SK-N-SH treated with all-trans-retinoic acid at 6 μM for 48 hours (cell line): Measurements from ENCODE around the gene PYGL.

Source experiments
- ATAC-seq: fragments of 200-7000 bp; cut with Tn5 transposase; 3 replicates; pipeline ENCODE4 v1.9.1; 2020; ENCODE audit warnings: mild to moderate bottlenecking, moderate library complexity
- ARNTL ChIP-seq: fragments of 450-650 bp; formaldehyde crosslinking; IDR thresholded peaks from 2 replicates; pipeline ENCODE4 v1.5.0; 2020; ENCODE audit warnings: low read depth, mild to moderate bottlenecking, moderate library complexity, borderline replicate concordance
- BACH2 ChIP-seq: fragments of 250-450 bp; sonication (Bioruptor Pico); IDR thresholded peaks from 2 replicates; pipeline ENCODE4 v1.9.0; 2021; ENCODE audit warnings: mild to moderate bottlenecking, borderline replicate concordance
- CSDC2 ChIP-seq: fragments of 250-450 bp; sonication (Bioruptor Pico); IDR thresholded peaks from 2 replicates; pipeline ENCODE4 v1.5.0; 2020; ENCODE audit warnings: mild to moderate bottlenecking, moderate library complexity
- ESRRG ChIP-seq: fragments of 250-450 bp; sonication (Bioruptor Pico); IDR thresholded peaks from 2 replicates; pipeline ENCODE4 v1.6.1; 2021; ENCODE audit warnings: mild to moderate bottlenecking
- GLIS3 ChIP-seq: fragments of 250-450 bp; sonication (Bioruptor Pico); IDR thresholded peaks from 2 replicates; pipeline ENCODE4 v1.5.0; 2020; ENCODE audit warnings: mild to moderate bottlenecking, moderate library complexity
- ISL1 ChIP-seq: fragments of 250-450 bp; sonication (Bioruptor Pico); IDR thresholded peaks from 2 replicates; pipeline ENCODE4 v2.1.2; 2022; ENCODE audit warnings: mild to moderate bottlenecking, moderate library complexity
- OSR1 ChIP-seq: fragments of 250-450 bp; sonication (Bioruptor Pico); IDR thresholded peaks from 2 replicates; pipeline ENCODE4 v1.8.0; 2022; ENCODE audit warnings: moderate library complexity, mild to moderate bottlenecking, inconsistent platforms
- PPARA ChIP-seq: fragments of 250-450 bp; sonication (Bioruptor Pico); IDR thresholded peaks from 2 replicates; pipeline ENCODE4 v1.5.0; 2020; ENCODE audit warnings: mild to moderate bottlenecking, borderline replicate concordance
- SNAI2 ChIP-seq: fragments of 250-450 bp; sonication (Bioruptor Pico); IDR thresholded peaks from 2 replicates; pipeline ENCODE4 v1.5.0; 2020; ENCODE audit warnings: mild to moderate bottlenecking, moderate library complexity
- TCF4 ChIP-seq: fragments of 250-450 bp; sonication (Bioruptor Pico); IDR thresholded peaks from 2 replicates; pipeline ENCODE4 v1.8.0; 2021; ENCODE audit warnings: mild to moderate bottlenecking, moderate library complexity, borderline replicate concordance
- TOX ChIP-seq: fragments of 250-450 bp; sonication (Bioruptor Pico); IDR thresholded peaks from 2 replicates; pipeline ENCODE4 v1.8.0; 2021; ENCODE audit warnings: mild to moderate bottlenecking, moderate library complexity, borderline replicate concordance
- ZC3H10 ChIP-seq: fragments of 250-450 bp; sonication (Bioruptor Pico); IDR thresholded peaks from 2 replicates; pipeline ENCODE4 v1.5.1; 2021; ENCODE audit warnings: mild to moderate bottlenecking, moderate library complexity
- ZFP3 ChIP-seq: fragments of 250-450 bp; sonication (Bioruptor Pico); IDR thresholded peaks from 2 replicates; pipeline ENCODE4 v1.5.0; 2020; ENCODE audit warnings: mild to moderate bottlenecking, moderate library complexity
- ZFP30 ChIP-seq: fragments of 450-650 bp; formaldehyde crosslinking; IDR thresholded peaks from 2 replicates; pipeline ENCODE4 v1.5.0; 2022; ENCODE audit warnings: mild to moderate bottlenecking, moderate library complexity
- ZNF565 ChIP-seq: fragments of 450-650 bp; formaldehyde crosslinking; conservative IDR thresholded peaks from 2 replicates; pipeline ENCODE4 v1.5.0; 2020; ENCODE audit warnings: low read depth, mild to moderate bottlenecking, moderate library complexity
- ZNF70 ChIP-seq: fragments of 450-650 bp; formaldehyde crosslinking; IDR thresholded peaks from 2 replicates; pipeline ENCODE4 v1.5.0; 2020; ENCODE audit warnings: mild to moderate bottlenecking, moderate library complexity
- ZNF8 ChIP-seq: fragments of 450-650 bp; formaldehyde crosslinking; IDR thresholded peaks from 2 replicates; pipeline ENCODE4 v1.5.0; 2020; ENCODE audit warnings: mild to moderate bottlenecking, moderate library complexity
- TF ChIP-seq, protein P1 (sequence below): fragments of 250-450 bp; sonication (Bioruptor Pico); IDR thresholded peaks from 2 replicates; pipeline ENCODE4 v1.8.0; 2021; ENCODE audit warnings: low read depth, mild to moderate bottlenecking, moderate library complexity, borderline replicate concordance
- TF ChIP-seq, protein P2 (sequence below): fragments of 250-450 bp; sonication (Bioruptor Pico); IDR thresholded peaks from 2 replicates; pipeline ENCODE4 v1.5.1; 2020; ENCODE audit warnings: low read depth, mild to moderate bottlenecking, moderate library complexity
- TF ChIP-seq, protein P3 (sequence below): fragments of 250-450 bp; sonication (Bioruptor Pico); IDR thresholded peaks from 2 replicates; pipeline ENCODE4 v1.8.0; 2020; ENCODE audit warnings: mild to moderate bottlenecking, moderate library complexity, borderline replicate concordance
- TF ChIP-seq, protein P4 (sequence below): fragments of 250-450 bp; sonication (Bioruptor Pico); IDR thresholded peaks from 2 replicates; pipeline ENCODE4 v1.5.0; 2020; ENCODE audit warnings: mild to moderate bottlenecking, moderate library complexity
- TF ChIP-seq, protein P5 (sequence below): fragments of 250-450 bp; sonication (Bioruptor Pico); IDR thresholded peaks from 2 replicates; pipeline ENCODE4 v1.5.1; 2021; ENCODE audit warnings: mild to moderate bottlenecking, moderate library complexity

PYGL gene

DNA sequence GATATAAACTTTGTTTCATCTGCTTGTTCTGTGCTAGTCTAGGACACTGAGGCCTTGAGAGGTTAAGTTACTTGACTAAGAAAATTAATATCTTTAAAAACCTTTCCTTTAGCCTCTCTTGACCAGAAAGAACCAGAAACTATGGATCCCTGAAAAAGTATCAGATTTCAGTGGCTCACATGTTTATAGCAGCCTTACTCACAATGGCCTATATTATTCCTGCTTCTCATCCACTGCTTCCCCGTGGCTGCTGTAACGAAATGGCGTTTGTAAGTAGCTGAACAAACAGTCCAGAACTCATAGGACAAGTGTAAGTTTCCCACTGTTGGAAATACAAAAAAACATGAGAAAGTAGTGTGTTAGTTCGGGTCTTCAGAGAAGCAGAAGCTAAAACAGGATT lies 3.2 kb upstream of the PYGL start (continued):
- TF ChIP-seq SNAI2 (CRISPR knock-in tag), result no peak
- no peak for TF ChIP-seq ZFP3 (CRISPR knock-in tag)
- TF ChIP-seq ZNF70 (CRISPR knock-in tag), result no peak

DNA sequence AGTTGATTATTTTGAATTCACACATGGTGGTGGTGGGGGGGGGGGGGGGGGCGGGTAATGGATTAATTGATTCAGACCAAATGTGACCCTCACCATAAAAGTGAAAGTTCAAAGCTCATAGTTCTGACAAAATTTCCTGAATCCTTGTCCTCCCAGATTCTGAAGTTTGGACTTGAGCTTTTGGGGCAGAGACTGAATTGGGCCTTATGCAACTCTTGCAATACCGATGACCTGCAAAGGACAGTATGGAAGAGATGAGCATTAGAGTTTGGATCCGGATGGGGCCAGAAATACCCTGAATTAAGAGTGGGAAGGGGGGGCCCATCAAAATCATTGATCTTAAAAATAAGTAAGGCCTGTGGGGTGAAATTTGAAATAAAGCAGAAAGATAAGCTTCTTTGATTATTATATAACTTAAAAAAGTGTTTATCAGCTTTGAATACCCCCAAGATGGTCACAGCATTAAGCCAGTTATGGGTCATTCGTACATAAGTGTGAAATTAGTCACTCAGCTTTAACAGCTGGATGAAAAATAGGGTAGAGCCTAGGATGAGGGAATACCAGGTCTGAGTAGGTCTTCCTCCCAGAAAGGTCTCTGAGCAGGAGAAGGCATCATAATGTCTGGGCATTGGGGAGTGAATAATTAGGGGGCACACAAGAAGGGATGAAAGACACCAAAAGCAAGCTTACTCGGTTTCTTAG lies 2.1 kb upstream of the PYGL start:
- TF ChIP-seq ZFP3 (CRISPR knock-in tag), result no peak
- TF ChIP-seq, protein P1, sequence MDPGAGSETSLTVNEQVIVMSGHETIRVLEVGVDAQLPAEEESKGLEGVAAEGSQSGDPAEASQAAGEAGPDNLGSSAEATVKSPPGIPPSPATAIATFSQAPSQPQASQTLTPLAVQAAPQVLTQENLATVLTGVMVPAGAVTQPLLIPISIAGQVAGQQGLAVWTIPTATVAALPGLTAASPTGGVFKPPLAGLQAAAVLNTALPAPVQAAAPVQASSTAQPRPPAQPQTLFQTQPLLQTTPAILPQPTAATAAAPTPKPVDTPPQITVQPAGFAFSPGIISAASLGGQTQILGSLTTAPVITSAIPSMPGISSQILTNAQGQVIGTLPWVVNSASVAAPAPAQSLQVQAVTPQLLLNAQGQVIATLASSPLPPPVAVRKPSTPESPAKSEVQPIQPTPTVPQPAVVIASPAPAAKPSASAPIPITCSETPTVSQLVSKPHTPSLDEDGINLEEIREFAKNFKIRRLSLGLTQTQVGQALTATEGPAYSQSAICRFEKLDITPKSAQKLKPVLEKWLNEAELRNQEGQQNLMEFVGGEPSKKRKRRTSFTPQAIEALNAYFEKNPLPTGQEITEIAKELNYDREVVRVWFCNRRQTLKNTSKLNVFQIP (CRISPR knock-in tag), result no peak
- TF ChIP-seq ISL1 (CRISPR knock-in tag), result no peak
- no peak for TF ChIP-seq ZNF70 (CRISPR knock-in tag)
- no peak for TF ChIP-seq GLIS3
- TF ChIP-seq, protein P2, sequence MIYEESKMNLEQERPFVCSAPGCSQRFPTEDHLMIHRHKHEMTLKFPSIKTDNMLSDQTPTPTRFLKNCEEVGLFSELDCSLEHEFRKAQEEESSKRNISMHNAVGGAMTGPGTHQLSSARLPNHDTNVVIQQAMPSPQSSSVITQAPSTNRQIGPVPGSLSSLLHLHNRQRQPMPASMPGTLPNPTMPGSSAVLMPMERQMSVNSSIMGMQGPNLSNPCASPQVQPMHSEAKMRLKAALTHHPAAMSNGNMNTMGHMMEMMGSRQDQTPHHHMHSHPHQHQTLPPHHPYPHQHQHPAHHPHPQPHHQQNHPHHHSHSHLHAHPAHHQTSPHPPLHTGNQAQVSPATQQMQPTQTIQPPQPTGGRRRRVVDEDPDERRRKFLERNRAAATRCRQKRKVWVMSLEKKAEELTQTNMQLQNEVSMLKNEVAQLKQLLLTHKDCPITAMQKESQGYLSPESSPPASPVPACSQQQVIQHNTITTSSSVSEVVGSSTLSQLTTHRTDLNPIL (CRISPR knock-in tag), result no peak
- TF ChIP-seq PPARA (CRISPR knock-in tag), result no peak
- TF ChIP-seq, protein P3, sequence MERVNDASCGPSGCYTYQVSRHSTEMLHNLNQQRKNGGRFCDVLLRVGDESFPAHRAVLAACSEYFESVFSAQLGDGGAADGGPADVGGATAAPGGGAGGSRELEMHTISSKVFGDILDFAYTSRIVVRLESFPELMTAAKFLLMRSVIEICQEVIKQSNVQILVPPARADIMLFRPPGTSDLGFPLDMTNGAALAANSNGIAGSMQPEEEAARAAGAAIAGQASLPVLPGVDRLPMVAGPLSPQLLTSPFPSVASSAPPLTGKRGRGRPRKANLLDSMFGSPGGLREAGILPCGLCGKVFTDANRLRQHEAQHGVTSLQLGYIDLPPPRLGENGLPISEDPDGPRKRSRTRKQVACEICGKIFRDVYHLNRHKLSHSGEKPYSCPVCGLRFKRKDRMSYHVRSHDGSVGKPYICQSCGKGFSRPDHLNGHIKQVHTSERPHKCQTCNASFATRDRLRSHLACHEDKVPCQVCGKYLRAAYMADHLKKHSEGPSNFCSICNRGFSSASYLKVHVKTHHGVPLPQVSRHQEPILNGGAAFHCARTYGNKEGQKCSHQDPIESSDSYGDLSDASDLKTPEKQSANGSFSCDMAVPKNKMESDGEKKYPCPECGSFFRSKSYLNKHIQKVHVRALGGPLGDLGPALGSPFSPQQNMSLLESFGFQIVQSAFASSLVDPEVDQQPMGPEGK, result no peak
- TF ChIP-seq SNAI2 (CRISPR knock-in tag), result no peak
- TF ChIP-seq, protein P4, sequence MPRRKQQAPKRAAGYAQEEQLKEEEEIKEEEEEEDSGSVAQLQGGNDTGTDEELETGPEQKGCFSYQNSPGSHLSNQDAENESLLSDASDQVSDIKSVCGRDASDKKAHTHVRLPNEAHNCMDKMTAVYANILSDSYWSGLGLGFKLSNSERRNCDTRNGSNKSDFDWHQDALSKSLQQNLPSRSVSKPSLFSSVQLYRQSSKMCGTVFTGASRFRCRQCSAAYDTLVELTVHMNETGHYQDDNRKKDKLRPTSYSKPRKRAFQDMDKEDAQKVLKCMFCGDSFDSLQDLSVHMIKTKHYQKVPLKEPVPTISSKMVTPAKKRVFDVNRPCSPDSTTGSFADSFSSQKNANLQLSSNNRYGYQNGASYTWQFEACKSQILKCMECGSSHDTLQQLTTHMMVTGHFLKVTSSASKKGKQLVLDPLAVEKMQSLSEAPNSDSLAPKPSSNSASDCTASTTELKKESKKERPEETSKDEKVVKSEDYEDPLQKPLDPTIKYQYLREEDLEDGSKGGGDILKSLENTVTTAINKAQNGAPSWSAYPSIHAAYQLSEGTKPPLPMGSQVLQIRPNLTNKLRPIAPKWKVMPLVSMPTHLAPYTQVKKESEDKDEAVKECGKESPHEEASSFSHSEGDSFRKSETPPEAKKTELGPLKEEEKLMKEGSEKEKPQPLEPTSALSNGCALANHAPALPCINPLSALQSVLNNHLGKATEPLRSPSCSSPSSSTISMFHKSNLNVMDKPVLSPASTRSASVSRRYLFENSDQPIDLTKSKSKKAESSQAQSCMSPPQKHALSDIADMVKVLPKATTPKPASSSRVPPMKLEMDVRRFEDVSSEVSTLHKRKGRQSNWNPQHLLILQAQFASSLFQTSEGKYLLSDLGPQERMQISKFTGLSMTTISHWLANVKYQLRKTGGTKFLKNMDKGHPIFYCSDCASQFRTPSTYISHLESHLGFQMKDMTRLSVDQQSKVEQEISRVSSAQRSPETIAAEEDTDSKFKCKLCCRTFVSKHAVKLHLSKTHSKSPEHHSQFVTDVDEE (CRISPR knock-in tag), result no peak
- TF ChIP-seq ZC3H10, result no peak
- TF ChIP-seq ZNF565 (CRISPR knock-in tag), result no peak
- TF ChIP-seq ARNTL (CRISPR knock-in tag), result no peak
- TF ChIP-seq ESRRG (CRISPR knock-in tag), result no peak
- no peak for TF ChIP-seq CSDC2 (CRISPR knock-in tag)
- TF ChIP-seq ZNF8 (CRISPR knock-in tag), result no peak
- TF ChIP-seq BACH2, result no peak
- no peak for ATAC-seq

DNA sequence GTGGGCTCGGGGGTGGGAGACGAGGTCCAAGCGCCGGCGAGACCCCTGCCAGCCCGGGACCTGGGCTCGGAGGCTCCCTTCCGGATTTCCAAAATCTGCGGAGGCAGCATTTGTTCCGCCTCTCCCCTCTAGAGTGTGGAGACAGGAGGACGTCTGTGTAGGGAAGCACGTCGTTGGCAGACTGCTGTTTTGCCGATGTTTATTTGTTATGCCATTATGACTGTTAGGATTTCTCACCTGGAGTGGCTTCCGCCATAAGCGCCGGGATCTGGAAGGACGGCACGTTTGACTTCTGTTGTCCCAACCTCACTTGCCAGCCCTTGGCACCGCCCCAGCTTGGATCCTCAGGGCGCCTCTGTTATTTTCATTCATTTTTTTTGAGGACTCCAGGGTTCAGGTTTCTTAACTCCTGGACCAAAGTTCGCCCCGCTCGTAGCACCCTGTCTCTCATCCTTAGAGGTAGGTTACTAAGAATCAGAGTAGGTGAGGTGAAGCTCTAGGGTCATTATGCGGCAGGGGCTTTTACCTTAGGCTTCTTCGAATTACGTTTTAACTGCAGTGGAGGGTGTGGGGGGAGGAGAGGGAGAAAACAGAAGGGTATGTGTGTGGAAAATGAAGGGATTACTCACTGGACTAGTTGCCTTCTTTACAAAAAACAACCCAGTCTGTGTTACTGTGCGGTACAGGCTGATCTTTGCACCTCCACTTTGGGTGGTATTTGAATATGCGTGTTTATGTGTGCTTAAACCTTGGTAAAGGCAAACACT lies 547 bp upstream of the PYGL start:
- peak; percentile 77 for ATAC-seq
- TF ChIP-seq ARNTL (CRISPR knock-in tag) (no peak), ZNF8 (CRISPR knock-in tag) (no peak), BACH2 (no peak), ISL1 (CRISPR knock-in tag) (no peak), CSDC2 (CRISPR knock-in tag) (no peak), OSR1 (CRISPR knock-in tag) (no peak), TCF4 (no peak), TOX (CRISPR knock-in tag) (no peak), ZNF70 (CRISPR knock-in tag) (no peak), ZFP30 (CRISPR knock-in tag) (no peak), ZC3H10 (no peak), ESRRG (CRISPR knock-in tag) (no peak), ZNF565 (CRISPR knock-in tag) (no peak), GLIS3 (no peak)
- TF ChIP-seq, protein P5, sequence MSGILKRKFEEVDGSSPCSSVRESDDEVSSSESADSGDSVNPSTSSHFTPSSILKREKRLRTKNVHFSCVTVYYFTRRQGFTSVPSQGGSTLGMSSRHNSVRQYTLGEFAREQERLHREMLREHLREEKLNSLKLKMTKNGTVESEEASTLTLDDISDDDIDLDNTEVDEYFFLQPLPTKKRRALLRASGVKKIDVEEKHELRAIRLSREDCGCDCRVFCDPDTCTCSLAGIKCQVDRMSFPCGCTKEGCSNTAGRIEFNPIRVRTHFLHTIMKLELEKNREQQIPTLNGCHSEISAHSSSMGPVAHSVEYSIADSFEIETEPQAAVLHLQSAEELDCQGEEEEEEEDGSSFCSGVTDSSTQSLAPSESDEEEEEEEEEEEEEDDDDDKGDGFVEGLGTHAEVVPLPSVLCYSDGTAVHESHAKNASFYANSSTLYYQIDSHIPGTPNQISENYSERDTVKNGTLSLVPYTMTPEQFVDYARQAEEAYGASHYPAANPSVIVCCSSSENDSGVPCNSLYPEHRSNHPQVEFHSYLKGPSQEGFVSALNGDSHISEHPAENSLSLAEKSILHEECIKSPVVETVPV (CRISPR knock-in tag), result no peak
- TF ChIP-seq, protein P1 (CRISPR knock-in tag), result no peak
- TF ChIP-seq, protein P4 (CRISPR knock-in tag), result no peak
